ENCODE results near the gene ABCA9.

- no peak for TF ChIP-seq SUZ12 (IDR thresholded peaks at IDR 0.05; ENCODE audit: extremely low read depth, insufficient read depth, insufficient read length)
- TF ChIP-seq ZNF274 (IDR thresholded peaks at IDR 0.05; ENCODE audit: low read depth, low read length): no peak
- no peak for TF ChIP-seq YY1 (IDR thresholded peaks at IDR 0.05; ENCODE audit: insufficient read depth, insufficient read length)
Measured at GRCh38 chr17:69088643-69089200, 28.0 kb upstream of the ABCA9 start.

Data from NT2/D1 (cell line).